ENCODE data around the gene SEMA7A. TPM values are rescaled to one million over a fixed set of nuclear protein-coding genes. Genes with fewer than 3 reads are reported as not detected.
A peak's percentile ranks its signal among the peaks of the same experiment; 100 is the strongest.
"Not testable (repeated sequence)": the region's sequence is repeated elsewhere in the genome, so short reads cannot be mapped to it uniquely, and the experiment has no call there.

The SEMA7A gene, protein sequence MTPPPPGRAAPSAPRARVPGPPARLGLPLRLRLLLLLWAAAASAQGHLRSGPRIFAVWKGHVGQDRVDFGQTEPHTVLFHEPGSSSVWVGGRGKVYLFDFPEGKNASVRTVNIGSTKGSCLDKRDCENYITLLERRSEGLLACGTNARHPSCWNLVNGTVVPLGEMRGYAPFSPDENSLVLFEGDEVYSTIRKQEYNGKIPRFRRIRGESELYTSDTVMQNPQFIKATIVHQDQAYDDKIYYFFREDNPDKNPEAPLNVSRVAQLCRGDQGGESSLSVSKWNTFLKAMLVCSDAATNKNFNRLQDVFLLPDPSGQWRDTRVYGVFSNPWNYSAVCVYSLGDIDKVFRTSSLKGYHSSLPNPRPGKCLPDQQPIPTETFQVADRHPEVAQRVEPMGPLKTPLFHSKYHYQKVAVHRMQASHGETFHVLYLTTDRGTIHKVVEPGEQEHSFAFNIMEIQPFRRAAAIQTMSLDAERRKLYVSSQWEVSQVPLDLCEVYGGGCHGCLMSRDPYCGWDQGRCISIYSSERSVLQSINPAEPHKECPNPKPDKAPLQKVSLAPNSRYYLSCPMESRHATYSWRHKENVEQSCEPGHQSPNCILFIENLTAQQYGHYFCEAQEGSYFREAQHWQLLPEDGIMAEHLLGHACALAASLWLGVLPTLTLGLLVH
- total RNA-seq = 1 to 10 TPM; 8.1 to 8.2 TPM
- 21.8 TPM for polyA plus RNA-seq (2013, experiment 1 of 2)
- polyA plus RNA-seq (2013, experiment 2 of 2) = 21.5 TPM
- long read RNA-seq, experiment 1, partial matches to known transcripts = 0 of 2 reads
- long read RNA-seq, experiment 1, other reads (novel, unspliced or antisense) = 1 of 2 reads
- long read RNA-seq, experiment 2, partial matches to known transcripts = 0 of 1 reads
- long read RNA-seq, experiment 2, other reads (novel, unspliced or antisense) = 1 of 1 reads
- long read RNA-seq, experiment 3, partial matches to known transcripts = 0 of 1 reads
- long read RNA-seq, experiment 3, other reads (novel, unspliced or antisense) = 0 of 1 reads
- long read RNA-seq, experiment 4 = 0 reads

DNA sequence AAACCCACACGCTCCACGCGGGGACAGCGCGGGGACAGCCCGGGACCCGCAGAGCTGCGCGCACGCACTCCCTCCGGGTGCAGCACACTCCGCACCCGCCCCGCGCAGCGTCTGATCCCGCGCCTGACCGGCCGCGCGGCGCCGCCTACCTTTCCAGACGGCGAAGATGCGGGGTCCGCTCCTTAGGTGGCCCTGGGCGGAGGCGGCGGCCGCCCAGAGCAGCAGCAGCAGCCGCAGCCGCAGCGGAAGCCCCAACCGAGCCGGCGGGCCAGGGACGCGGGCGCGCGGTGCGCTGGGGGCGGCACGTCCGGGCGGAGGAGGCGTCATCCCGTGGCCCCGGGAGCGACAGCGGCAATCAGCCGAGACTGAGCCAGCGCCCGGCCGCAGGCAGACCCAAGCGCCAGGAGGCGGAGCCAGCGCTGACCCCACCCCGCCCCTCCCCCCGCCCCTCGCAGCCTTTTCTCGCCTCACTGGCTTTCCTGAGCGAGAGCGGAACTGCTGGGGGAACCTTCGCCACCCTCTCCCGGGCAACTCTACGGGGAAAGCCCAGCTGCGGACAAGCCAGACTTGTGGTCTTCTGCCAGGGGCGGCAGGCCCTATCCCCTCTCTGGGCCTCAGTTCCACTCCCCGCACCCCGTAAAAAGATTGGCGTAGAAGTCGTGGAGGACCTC, at the start of gene SEMA7A:
Gene SEMA7A, minus strand, starts transcription at position 367 of the 671 bp plus-strand sequence. Its CDS starts 40 bp downstream, at position 327.
- peak within 1 kb of the TSS; percentile 59 for H3K27ac ChIP-seq (ENCODE audit: low read depth, low read length)
- WGBS, 2 experiments (ENCODE audit: insufficient coverage in 1 of 2, insufficient read length in 1 of 2) = 1 to 10% methylated on average over 15 to 75 of the region's 75 CpGs
- H3K27ac Mint-ChIP-seq = no peak within 1 kb of the TSS
- TF ChIP-seq, protein P1, sequence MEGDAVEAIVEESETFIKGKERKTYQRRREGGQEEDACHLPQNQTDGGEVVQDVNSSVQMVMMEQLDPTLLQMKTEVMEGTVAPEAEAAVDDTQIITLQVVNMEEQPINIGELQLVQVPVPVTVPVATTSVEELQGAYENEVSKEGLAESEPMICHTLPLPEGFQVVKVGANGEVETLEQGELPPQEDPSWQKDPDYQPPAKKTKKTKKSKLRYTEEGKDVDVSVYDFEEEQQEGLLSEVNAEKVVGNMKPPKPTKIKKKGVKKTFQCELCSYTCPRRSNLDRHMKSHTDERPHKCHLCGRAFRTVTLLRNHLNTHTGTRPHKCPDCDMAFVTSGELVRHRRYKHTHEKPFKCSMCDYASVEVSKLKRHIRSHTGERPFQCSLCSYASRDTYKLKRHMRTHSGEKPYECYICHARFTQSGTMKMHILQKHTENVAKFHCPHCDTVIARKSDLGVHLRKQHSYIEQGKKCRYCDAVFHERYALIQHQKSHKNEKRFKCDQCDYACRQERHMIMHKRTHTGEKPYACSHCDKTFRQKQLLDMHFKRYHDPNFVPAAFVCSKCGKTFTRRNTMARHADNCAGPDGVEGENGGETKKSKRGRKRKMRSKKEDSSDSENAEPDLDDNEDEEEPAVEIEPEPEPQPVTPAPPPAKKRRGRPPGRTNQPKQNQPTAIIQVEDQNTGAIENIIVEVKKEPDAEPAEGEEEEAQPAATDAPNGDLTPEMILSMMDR (conservative IDR thresholded peaks at IDR 0.05) = no peak
- no peaks in the 10 kb centered on the region for H3K36me3 ChIP-seq (ENCODE audit: control insufficient read depth, insufficient read depth, low read length)
- H3K9me3 ChIP-seq (ENCODE audit: control insufficient read depth, low read length) = no peaks in the 10 kb centered on the region
- H3K9ac ChIP-seq (ENCODE audit: extremely low read depth, low read length, poor library complexity, severe bottlenecking) = peak within 1 kb of the TSS; percentile 53
- DNase-seq = peak; percentile 98
- peak within 1 kb of the TSS; percentile 55 for H3K4me3 Mint-ChIP-seq
- peaks cover 9% of the 10 kb centered on the region for H3K4me1 ChIP-seq (ENCODE audit: control insufficient read depth, insufficient read depth, low read length)
- H3K27me3 ChIP-seq (ENCODE audit: control insufficient read depth, insufficient read depth, low read length, poor library complexity, severe bottlenecking) = peaks cover 8% of the 10 kb centered on the region
- H3K4me1 Mint-ChIP-seq = peaks cover 21% of the 10 kb centered on the region
- H3K4me3 ChIP-seq (ENCODE audit: low read length) = peak within 1 kb of the TSS; percentile 82
- no peaks in the 10 kb centered on the region for H3K36me3 Mint-ChIP-seq (ENCODE audit: low read depth)
- no peaks in the 10 kb centered on the region for H3K9me3 Mint-ChIP-seq
- peaks cover 35% of the 10 kb centered on the region for H3K27me3 Mint-ChIP-seq (ENCODE audit: insufficient read depth)

DNA sequence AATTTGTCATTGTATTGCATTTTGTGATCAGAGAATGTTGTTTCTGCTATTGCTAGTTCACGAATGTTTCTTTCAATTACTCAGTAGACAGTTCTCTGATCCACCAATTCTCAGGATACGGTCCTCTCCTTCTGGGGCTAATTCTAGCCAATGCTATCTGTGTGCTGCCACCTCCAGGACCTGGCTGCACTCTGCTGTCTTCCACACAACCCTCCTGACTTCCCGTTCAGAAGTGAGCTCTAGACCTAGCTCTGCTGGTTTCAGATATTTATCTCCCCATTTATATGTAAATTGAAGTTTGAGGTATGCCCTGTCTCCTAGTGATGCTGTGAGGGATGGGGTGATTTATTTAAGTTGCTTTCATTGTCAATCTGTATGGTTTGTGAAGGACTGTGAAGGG, 48.9 kb upstream of the SEMA7A start:
- TF ChIP-seq, protein P1 (conservative IDR thresholded peaks at IDR 0.05) = peak; percentile 70
- Mint-ChIP-seq H3K9me3 (peaks cover 6% of the 10 kb centered on the region), H3K4me1 (peaks cover 2% of the 10 kb centered on the region), H3K4me3 (no peak overlapping the region), H3K27ac (no peak overlapping the region), H3K36me3 (ENCODE audit: low read depth) (peaks cover 36% of the 10 kb centered on the region), H3K27me3 (ENCODE audit: insufficient read depth) (no peaks in the 10 kb centered on the region)
- Histone ChIP-seq H3K27ac (ENCODE audit: low read depth, low read length) (no peak overlapping the region), H3K4me3 (ENCODE audit: low read length) (no peak overlapping the region), H3K9ac (ENCODE audit: extremely low read depth, low read length, poor library complexity, severe bottlenecking) (no peak overlapping the region), H3K9me3 (ENCODE audit: control insufficient read depth, low read length) (no peaks in the 10 kb centered on the region), H3K36me3 (ENCODE audit: control insufficient read depth, insufficient read depth, low read length) (no peaks in the 10 kb centered on the region), H3K4me1 (ENCODE audit: control insufficient read depth, insufficient read depth, low read length) (no peaks in the 10 kb centered on the region), H3K27me3 (ENCODE audit: control insufficient read depth, insufficient read depth, low read length, poor library complexity, severe bottlenecking) (no peaks in the 10 kb centered on the region)
- WGBS, 2 experiments (ENCODE audit: insufficient coverage in 1 of 2, insufficient read length in 1 of 2) = 47 to 89% methylated on average over 2 to 3 of the region's 3 CpGs
- peak; percentile 75 for DNase-seq

DNA sequence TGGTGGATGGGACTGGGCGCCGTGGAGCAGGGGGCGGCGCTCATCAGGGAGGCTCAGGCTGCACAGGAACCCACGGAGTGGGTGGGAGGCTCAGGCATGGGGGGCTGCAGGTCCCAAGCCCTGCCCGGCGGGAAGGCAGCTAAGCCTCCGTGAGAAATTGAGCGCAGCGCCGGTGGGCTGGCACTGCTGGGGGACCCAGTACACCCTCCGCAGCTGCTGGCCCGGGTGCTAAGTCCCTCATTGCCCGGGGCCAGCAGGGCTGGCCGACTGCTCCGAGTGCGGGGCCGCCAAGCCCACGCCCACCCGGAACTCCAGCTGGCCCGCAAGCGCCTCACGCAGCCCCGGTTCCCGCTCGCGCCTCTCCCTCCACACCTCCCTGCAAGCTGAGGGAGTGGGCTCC, 46.6 kb upstream of the SEMA7A start:
- H3K9me3 Mint-ChIP-seq; H3K9me3 ChIP-seq (ENCODE audit: control insufficient read depth, low read length); DNase-seq; H3K4me3 Mint-ChIP-seq; H3K9ac ChIP-seq (ENCODE audit: extremely low read depth, low read length, poor library complexity, severe bottlenecking); H3K4me3 ChIP-seq (ENCODE audit: low read length); H3K27me3 Mint-ChIP-seq (ENCODE audit: insufficient read depth); H3K4me1 Mint-ChIP-seq; H3K27me3 ChIP-seq (ENCODE audit: control insufficient read depth, insufficient read depth, low read length, poor library complexity, severe bottlenecking); H3K27ac Mint-ChIP-seq; H3K36me3 ChIP-seq (ENCODE audit: control insufficient read depth, insufficient read depth, low read length); H3K27ac ChIP-seq (ENCODE audit: low read depth, low read length); H3K4me1 ChIP-seq (ENCODE audit: control insufficient read depth, insufficient read depth, low read length): not testable (repeated sequence)
- WGBS, 2 experiments (ENCODE audit: insufficient coverage in 1 of 2, insufficient read length in 1 of 2) = 85 to 91% methylated on average over 8 to 21 of the region's 27 CpGs
- peaks cover 46% of the 10 kb centered on the region for H3K36me3 Mint-ChIP-seq (ENCODE audit: low read depth)

DNA sequence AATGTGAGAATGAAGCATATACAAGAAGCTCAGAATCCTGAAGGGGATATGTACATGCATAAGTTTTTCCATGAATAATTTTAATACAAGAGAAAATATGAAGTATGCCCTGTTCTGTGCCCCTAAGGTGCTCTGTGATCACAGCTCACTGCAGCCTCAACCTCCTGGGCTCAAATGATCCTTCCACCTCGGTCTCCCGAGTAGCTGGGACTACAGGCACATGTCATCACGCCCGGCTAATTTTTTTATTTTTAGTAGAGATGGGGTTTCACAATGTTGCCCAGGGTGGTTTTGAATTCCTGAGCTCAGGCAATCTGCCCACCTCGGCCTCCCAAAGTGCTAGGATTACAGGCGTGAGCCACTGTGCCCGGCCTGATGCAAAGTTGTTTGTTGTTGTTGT, 37.9 kb upstream of the SEMA7A start:
- not testable (repeated sequence) for H3K4me1 Mint-ChIP-seq; H3K4me3 Mint-ChIP-seq; H3K27me3 Mint-ChIP-seq (ENCODE audit: insufficient read depth); H3K9me3 Mint-ChIP-seq; H3K27ac ChIP-seq (ENCODE audit: low read depth, low read length); DNase-seq; H3K27me3 ChIP-seq (ENCODE audit: control insufficient read depth, insufficient read depth, low read length, poor library complexity, severe bottlenecking); H3K9ac ChIP-seq (ENCODE audit: extremely low read depth, low read length, poor library complexity, severe bottlenecking); H3K27ac Mint-ChIP-seq; H3K9me3 ChIP-seq (ENCODE audit: control insufficient read depth, low read length); H3K4me1 ChIP-seq (ENCODE audit: control insufficient read depth, insufficient read depth, low read length); H3K4me3 ChIP-seq (ENCODE audit: low read length)
- peaks cover 68% of the 10 kb centered on the region for H3K36me3 Mint-ChIP-seq (ENCODE audit: low read depth)
- peaks cover 28% of the 10 kb centered on the region for H3K36me3 ChIP-seq (ENCODE audit: control insufficient read depth, insufficient read depth, low read length)
- WGBS, 2 experiments (ENCODE audit: insufficient coverage in 1 of 2, insufficient read length in 1 of 2) = 96 to 100% methylated on average over 1 to 7 of the region's 7 CpGs

Data from endodermal cell (in vitro differentiated cells).